A549 (cell line): ENCODE measurements around the gene NPAS1. TPM values are rescaled to one million over a fixed set of nuclear protein-coding genes. Genes with fewer than 3 reads are reported as not detected.

Experiments
- ATAC-seq, 2 experiments: fragments of 200-7000 bp in 1 of 2; fragments of >200 bp in 1 of 2; cut with Nextera tagmentation in 1 of 2; cut with Tn5 transposase in 1 of 2; 3 replicates each; pipeline versions ENCODE4 v1.8.0 to v1.9.1; 2018 to 2020; ENCODE audit warnings: mild to moderate bottlenecking in 1 of 2, moderate library complexity in 1 of 2
- CTCF ChIA-PET: fragments of 300-600 bp; sonication (Branson Sonifier 250); formaldehyde crosslinking; extraction: SDS; loops from one replicate; lab custom pipeline; 2021; ENCODE audit warnings: antibody characterized with exemption, inconsistent platforms; lab: Yijun Ruan, JAX
- POLR2A ChIA-PET: fragments of 350-600 bp; formaldehyde crosslinking; extraction: SDS; loops from one replicate; lab custom pipeline; 2021; ENCODE audit warnings: antibody characterized with exemption, inconsistent platforms; lab: Yijun Ruan, JAX
- DNase-seq, 2 experiments: peaks; one replicate each; pipeline versions ENCODE4 v3.0.0 to v3.0.0-alpha.2; 2011 to 2016; ENCODE audit warnings: low read depth in 1 of 2, low spot score in 1 of 2
- FAIRE-seq: peaks from 2 replicates; lab custom pipeline; 2011; peaks lifted over from hg19 to GRCh38; lab: Jason Lieb, UNC
- H3K27ac ChIP-seq, 2 experiments: fragments of >200 bp; sonication (Bioruptor Twin); formaldehyde crosslinking; 3 replicates each; pipeline ENCODE4 v1.5.1; 2016 to 2017
- H3K4me1 ChIP-seq: fragments of >200 bp; sonication (Bioruptor Twin); formaldehyde crosslinking; 3 replicates; pipeline ENCODE4 v1.6.1; 2016
- H3K4me2 ChIP-seq: fragments of >200 bp; sonication (Bioruptor Twin); formaldehyde crosslinking; 3 replicates; pipeline ENCODE4 v1.6.1; 2016
- H3K4me3 ChIP-seq: fragments of >200 bp; sonication (Bioruptor Twin); formaldehyde crosslinking; 3 replicates; pipeline ENCODE4 v1.5.1; 2016
- H3K9me3 ChIP-seq: fragments of >200 bp; sonication (Bioruptor Twin); formaldehyde crosslinking; 3 replicates; pipeline ENCODE4 v1.6.1; 2016
- ATOH8 ChIP-seq: fragments of 250-450 bp; sonication (Bioruptor Pico); IDR thresholded peaks from 2 replicates; pipeline ENCODE4 v1.5.0; 2020; ENCODE audit warnings: low read depth, mild to moderate bottlenecking, moderate library complexity
- CBX2 ChIP-seq: fragments of 200-600 bp; sonication (generic); IDR thresholded peaks from 2 replicates; pipeline ENCODE4 v1.6.1; 2016; ENCODE audit warnings: low read depth, mild to moderate bottlenecking, borderline replicate concordance
- CEBPB ChIP-seq, 2 experiments: fragments of >200 bp in 1 of 2; sonication (Bioruptor Twin) in 1 of 2; formaldehyde crosslinking in 1 of 2; IDR thresholded peaks; 2 replicates each; pipeline ENCODE4 v1.6.1; 2012 to 2016
- CHD4 ChIP-seq: fragments of 200-600 bp; sonication (generic); IDR thresholded peaks from 2 replicates; pipeline ENCODE4 v1.6.1; 2016; ENCODE audit warnings: antibody characterized with exemption, mild to moderate bottlenecking, borderline replicate concordance
- EHF ChIP-seq: fragments of 250-450 bp; sonication (Bioruptor Pico); IDR thresholded peaks from 2 replicates; pipeline ENCODE4 v1.5.0; 2020; ENCODE audit warnings: mild to moderate bottlenecking
- ESRRA ChIP-seq: fragments of 150-350 bp; IDR thresholded peaks from 2 replicates; pipeline ENCODE4 v1.6.1; 2014; ENCODE audit warnings: mild to moderate bottlenecking, low read length, borderline replicate concordance
- FOSL2 ChIP-seq, 2 experiments: fragments of 450-650 bp in 1 of 2; fragments of >200 bp in 1 of 2; sonication (Bioruptor Twin) in 1 of 2; formaldehyde crosslinking; IDR thresholded peaks; 2 replicates each; pipeline versions ENCODE4 v1.5.0 to v1.6.1; 2016 to 2020; ENCODE audit warnings: mild to moderate bottlenecking in 1 of 2, moderate library complexity in 1 of 2
- HEYL ChIP-seq: fragments of 250-450 bp; sonication (Bioruptor Pico); IDR thresholded peaks from 2 replicates; pipeline ENCODE4 v1.8.0; 2021; ENCODE audit warnings: mild to moderate bottlenecking, moderate library complexity
- HOXA7 ChIP-seq: fragments of 250-450 bp; sonication (Bioruptor Pico); IDR thresholded peaks from 2 replicates; pipeline ENCODE4 v1.5.0; 2020; ENCODE audit warnings: mild to moderate bottlenecking, moderate library complexity
- KDM1A ChIP-seq: fragments of 200-600 bp; sonication (generic); IDR thresholded peaks from 2 replicates; pipeline ENCODE4 v1.6.1; 2016; ENCODE audit warnings: low read depth, mild to moderate bottlenecking
- MAZ ChIP-seq: fragments of 150-350 bp; IDR thresholded peaks from 2 replicates; pipeline ENCODE4 v1.6.1; 2014; ENCODE audit warnings: antibody characterized with exemption, low read depth, low read length, borderline replicate concordance
- MYC ChIP-seq: IDR thresholded peaks from 2 replicates; pipeline ENCODE4 v1.6.1; 2012; ENCODE audit warnings: mild to moderate bottlenecking, inconsistent platforms, low read length, improper control_type of control experiment, borderline replicate concordance
- NPAS2 ChIP-seq: fragments of 250-450 bp; sonication (Bioruptor Pico); IDR thresholded peaks from 2 replicates; pipeline ENCODE4 v1.8.0; 2022; ENCODE audit warnings: mild to moderate bottlenecking, moderate library complexity, borderline replicate concordance
- NR3C1 ChIP-seq: fragments of >200 bp; sonication (Bioruptor Twin); formaldehyde crosslinking; IDR thresholded peaks from 3 replicates; pipeline ENCODE4 v1.6.1; 2017
- RAD21 ChIP-seq, 2 experiments: fragments of >200 bp in 1 of 2; sonication (Bioruptor Twin) in 1 of 2; formaldehyde crosslinking in 1 of 2; IDR thresholded peaks in 1 of 2; conservative IDR thresholded peaks in 1 of 2; 2 replicates in 1 of 2; 3 replicates in 1 of 2; pipeline ENCODE4 v1.6.1; 2012 to 2018; ENCODE audit warnings: inconsistent platforms in 1 of 2
- REST ChIP-seq: fragments of 200-600 bp; sonication (generic); IDR thresholded peaks from 2 replicates; pipeline ENCODE4 v1.6.1; 2016; ENCODE audit warnings: antibody characterized with exemption, mild to moderate bottlenecking, moderate library complexity
- SMC3 ChIP-seq: fragments of >200 bp; sonication (Bioruptor Twin); formaldehyde crosslinking; IDR thresholded peaks from 3 replicates; pipeline ENCODE4 v1.6.1; 2018; ENCODE audit warnings: inconsistent platforms
- TP53 ChIP-seq: fragments of 250-450 bp; sonication (Bioruptor Pico); IDR thresholded peaks from 2 replicates; pipeline ENCODE4 v1.5.0; 2021; ENCODE audit warnings: mild to moderate bottlenecking, moderate library complexity
- ZNF302 ChIP-seq: fragments of 250-450 bp; sonication (Bioruptor Pico); IDR thresholded peaks from 2 replicates; pipeline ENCODE4 v1.9.0; 2021; ENCODE audit warnings: inconsistent platforms, mild to moderate bottlenecking, moderate library complexity
- WGBS: methylation state at CpG from one replicate; pipeline ENCODE4 v1.1.6; 2017; ENCODE audit errors: missing lambda C conversion rate; 5-methylcytosine and 5-hydroxymethylcytosine counted together
- polyA plus RNA-seq, 4 experiments: library from polyadenylated mRNA; depleted of rRNA in 3 of 4; stranded (reverse); fragments of >200 nt; fragmentation: RNase III in 1 of 4; extraction: RNeasy Plus Mini Kit Qiagen cat#74134 plus additional on column Dnase treatment in 1 of 4; gene quantifications; 2 replicates in 3 of 4; 3 replicates in 1 of 4; pipeline ENCODE4 v1.2.3, GENCODE V29; 2011 to 2017

Gene NPAS1
- polyA plus RNA-seq, 2 of the 4 experiments (the other 2 are of a cell fraction), result 1.5 to 2.3 TPM

GRCh38 chr19:47044946-47045866 lies 25.6 kb downstream of the NPAS1 start:
- POLR2A ChIA-PET, result interaction anchor here (2.7 kb wide), 1 partner anchor 68 kb away, joined by 9 read pairs; the partner anchor contains the start of gene ZC3H4
- H3K27ac ChIP-seq, result no peak overlapping the region
- H3K4me2 ChIP-seq, result no peak overlapping the region
- CTCF ChIA-PET, result interaction anchor here (0.8 to 3.1 kb wide), 12 partner anchors 9 to 189 kb away, joined by 3 to 15 read pairs (median 4); no protein-coding TSS in a partner anchor
- 0 out of 3 replicates have a peak, but pooled peaks cover 4% of the 10 kb centered on the region for H3K4me1 ChIP-seq
- ATAC-seq, result no peak
- H3K4me3 ChIP-seq, result no peak overlapping the region
- 94% methylated on average over 33 of the region's 56 CpGs for WGBS
- DNase-seq, result no peak
- TF ChIP-seq SMC3 (no peak), ESRRA (no peak)
- TF ChIP-seq, all 56 proteins: peak for 0
- no peaks in the 10 kb centered on the region for H3K9me3 ChIP-seq
- no peak for FAIRE-seq

GRCh38 chr19:47045867-47046470 lies 26.3 kb downstream of the NPAS1 start:
- ChIA-PET CTCF (interaction anchor here (0.6 to 2.3 kb wide), 5 partner anchors 9 to 133 kb away, joined by 3 to 13 read pairs (median 3); no protein-coding TSS in a partner anchor), POLR2A (no interaction called here)
- ATAC-seq (no peak), FAIRE-seq (no peak), DNase-seq (no peak)
- no peak overlapping the region for H3K4me2 ChIP-seq
- 0 out of 3 replicates have a peak, but pooled peaks cover 4% of the 10 kb centered on the region for H3K4me1 ChIP-seq
- TF ChIP-seq ATOH8 (CRISPR knock-in tag) (no peak), HEYL (CRISPR knock-in tag) (no peak), CHD4 (no peak), CEBPB (IDR thresholded peaks at IDR 0.05) (no peak), NPAS2 (CRISPR knock-in tag) (no peak), EHF (CRISPR knock-in tag) (no peak), MYC (no peak), NR3C1 (no peak), RAD21 (conservative IDR thresholded peaks at IDR 0.05 in 1 of 2, IDR thresholded peaks at IDR 0.05 in 1 of 2) (no peak)
- no peak overlapping the region for H3K27ac ChIP-seq
- H3K4me3 ChIP-seq, result no peak overlapping the region
- WGBS, result 93% methylated on average over 38 of the region's 45 CpGs
- no peaks in the 10 kb centered on the region for H3K9me3 ChIP-seq

GRCh38 chr19:47047272-47047762 lies 27.7 kb downstream of the NPAS1 start:
- H3K4me1 ChIP-seq, result 0 out of 3 replicates have a peak, but pooled peaks cover 4% of the 10 kb centered on the region
- POLR2A ChIA-PET, result interaction anchor here (0.6 to 1.4 kb wide), 5 partner anchors 12 to 197 kb away, joined by 3 to 16 read pairs (median 3); partner anchors contain the start of genes AP2S1 and ZC3H4
- CTCF ChIA-PET, result interaction anchor here (0.9 to 1.5 kb wide), 5 partner anchors 32 to 197 kb away, joined by 3 to 6 read pairs (median 3); no protein-coding TSS in a partner anchor
- no peaks in the 10 kb centered on the region for H3K9me3 ChIP-seq
- 90% methylated on average over 13 of the region's 13 CpGs for WGBS
- DNase-seq, result no peak
- FAIRE-seq, result no peak
- TF ChIP-seq KDM1A, result no peak
- no peak for TF ChIP-seq HOXA7 (CRISPR knock-in tag)
- TF ChIP-seq REST, result no peak
- TF ChIP-seq HEYL (CRISPR knock-in tag), result no peak
- TF ChIP-seq ZNF302 (CRISPR knock-in tag), result no peak
- TF ChIP-seq CBX2, result no peak
- TF ChIP-seq MAZ, result no peak
- no peak for TF ChIP-seq TP53 (CRISPR knock-in tag)
- no peak for TF ChIP-seq FOSL2 (IDR thresholded peaks at IDR 0.05)
- no peak for TF ChIP-seq FOSL2 (CRISPR knock-in tag; IDR thresholded peaks at IDR 0.05)
- ATAC-seq, result no peak
- H3K4me3 ChIP-seq, result peak overlapping the region; percentile 80
- H3K4me2 ChIP-seq, result peak overlapping the region; percentile 73
- peak overlapping the region in 1 of 2 experiments; percentile 91; a peak in 3 of 6 replicates for H3K27ac ChIP-seq
